ENCODE data around the gene CASP14.

The CASP14 gene

DNA sequence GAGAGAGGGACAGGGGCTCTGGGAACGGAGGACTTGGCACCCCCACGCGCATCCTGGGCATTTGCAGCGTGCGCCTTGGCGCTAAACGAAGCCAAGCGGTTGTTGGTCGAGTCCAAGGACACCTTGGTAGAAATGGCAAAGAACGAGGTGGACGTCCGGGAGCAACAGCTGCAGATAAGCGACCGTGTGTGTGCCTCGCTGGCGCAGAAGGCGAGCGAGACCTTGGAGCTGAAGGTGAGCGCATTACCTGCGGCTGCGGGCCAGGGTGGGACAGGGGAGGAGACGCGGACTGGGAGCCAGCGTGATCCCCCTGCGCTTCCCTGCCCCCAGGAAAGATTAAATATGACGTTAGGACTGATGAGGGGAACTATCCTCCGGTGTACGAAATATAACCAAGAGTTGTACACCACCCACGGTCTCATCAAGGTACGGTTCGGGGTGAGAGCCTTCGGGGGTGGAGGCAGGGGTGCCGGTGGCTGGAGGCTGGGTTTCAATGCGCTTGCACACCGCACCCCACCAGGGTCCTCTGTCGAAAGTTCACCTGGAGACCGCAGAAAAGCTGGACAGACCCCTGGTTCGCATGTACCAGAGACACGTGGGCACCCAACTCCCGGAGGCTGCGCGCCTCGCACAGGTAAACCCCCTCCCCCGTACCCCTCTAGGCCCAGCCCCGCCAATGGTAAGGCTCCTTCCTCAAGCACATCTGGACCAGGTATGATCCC lies 27.8 kb upstream of the CASP14 start:
- TF ChIP-seq LEF1 (IDR thresholded peaks at IDR 0.05; ENCODE audit: borderline replicate concordance) (no peak), BHLHE40 (IDR thresholded peaks at IDR 0.05; ENCODE audit: borderline replicate concordance) (no peak), CTBP1 (IDR thresholded peaks at IDR 0.05; ENCODE audit: borderline replicate concordance) (no peak), FOXK2 (IDR thresholded peaks at IDR 0.05) (no peak), SP1 (IDR thresholded peaks at IDR 0.05) (no peak), ELF4 (IDR thresholded peaks at IDR 0.05) (no peak)
- TF ChIP-seq, protein P1, sequence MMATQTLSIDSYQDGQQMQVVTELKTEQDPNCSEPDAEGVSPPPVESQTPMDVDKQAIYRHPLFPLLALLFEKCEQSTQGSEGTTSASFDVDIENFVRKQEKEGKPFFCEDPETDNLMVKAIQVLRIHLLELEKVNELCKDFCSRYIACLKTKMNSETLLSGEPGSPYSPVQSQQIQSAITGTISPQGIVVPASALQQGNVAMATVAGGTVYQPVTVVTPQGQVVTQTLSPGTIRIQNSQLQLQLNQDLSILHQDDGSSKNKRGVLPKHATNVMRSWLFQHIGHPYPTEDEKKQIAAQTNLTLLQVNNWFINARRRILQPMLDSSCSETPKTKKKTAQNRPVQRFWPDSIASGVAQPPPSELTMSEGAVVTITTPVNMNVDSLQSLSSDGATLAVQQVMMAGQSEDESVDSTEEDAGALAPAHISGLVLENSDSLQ (IDR thresholded peaks at IDR 0.05), result no peak
- CTCF ChIA-PET, result no interaction called here
- DNase-seq (ENCODE audit: extremely low spot score), result no peak
- POLR2A ChIA-PET, result no interaction called here

DNA sequence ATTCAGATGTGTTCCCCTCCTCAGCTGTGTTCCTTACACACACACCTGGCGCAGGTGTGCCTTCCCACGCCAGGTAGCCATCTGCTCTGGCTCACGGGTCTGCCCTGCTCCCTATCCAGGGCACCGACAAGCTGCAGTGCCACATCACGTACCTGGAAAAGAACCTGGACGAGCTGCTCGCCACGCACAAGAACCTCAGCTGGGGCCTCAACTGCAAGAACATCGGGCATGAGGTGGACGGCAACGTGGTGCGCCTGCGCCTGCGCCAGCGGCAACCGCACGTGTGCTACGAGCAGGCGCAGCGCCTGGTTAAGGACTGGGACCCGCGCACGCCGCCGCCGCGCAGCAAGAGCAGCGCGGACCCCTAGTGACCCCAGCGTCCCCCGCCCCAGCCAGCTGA lies 26.5 kb upstream of the CASP14 start:
- no peak for TF ChIP-seq LEF1 (IDR thresholded peaks at IDR 0.05; ENCODE audit: borderline replicate concordance)
- no peak for TF ChIP-seq ARNT (IDR thresholded peaks at IDR 0.05)
- TF ChIP-seq TARDBP (IDR thresholded peaks at IDR 0.05), result no peak
- TF ChIP-seq HDGF (IDR thresholded peaks at IDR 0.05; ENCODE audit: borderline replicate concordance), result no peak
- TF ChIP-seq SUZ12 (IDR thresholded peaks at IDR 0.05), result no peak
- no peak for TF ChIP-seq BHLHE40 (IDR thresholded peaks at IDR 0.05; ENCODE audit: borderline replicate concordance)
- no peak for TF ChIP-seq FOXA1 (IDR thresholded peaks at IDR 0.05)
- no peak for TF ChIP-seq FOXK2 (IDR thresholded peaks at IDR 0.05)
- TF ChIP-seq ELF4 (IDR thresholded peaks at IDR 0.05), result no peak
- CTCF ChIA-PET, result no interaction called here
- DNase-seq (ENCODE audit: extremely low spot score), result no peak
- POLR2A ChIA-PET, result no interaction called here

DNA sequence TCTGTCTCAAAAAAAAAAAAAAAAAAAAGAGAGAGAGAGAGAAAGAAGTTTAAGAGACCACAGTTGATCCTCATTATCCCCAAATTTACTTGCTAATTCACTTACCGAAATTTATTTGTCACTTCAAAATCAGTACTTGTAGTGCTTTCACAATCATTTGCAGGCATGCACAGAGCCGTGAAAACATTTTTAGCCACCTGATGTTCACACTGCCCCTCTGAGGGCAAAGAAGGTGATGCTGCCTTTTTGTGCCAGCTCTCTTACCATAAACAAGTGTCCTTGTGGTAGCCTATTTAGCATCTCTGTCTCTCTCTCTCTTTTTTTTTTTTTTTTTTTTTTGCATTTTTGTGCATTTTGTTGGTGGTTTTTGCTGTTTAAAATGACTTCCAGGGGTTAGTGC lies 24.1 kb upstream of the CASP14 start:
- TF ChIP-seq HDGF (IDR thresholded peaks at IDR 0.05; ENCODE audit: borderline replicate concordance) (no peak), SUZ12 (IDR thresholded peaks at IDR 0.05) (no peak), FOXK2 (IDR thresholded peaks at IDR 0.05) (no peak)
- TF ChIP-seq, protein P1 (IDR thresholded peaks at IDR 0.05), result no peak
- CTCF ChIA-PET, result interaction anchor here (0.6 to 0.7 kb wide), 3 partner anchors 12 to 763 kb away, joined by 3 to 5 read pairs (median 5); no protein-coding TSS in a partner anchor
- peak; percentile 23 for DNase-seq (ENCODE audit: extremely low spot score)
- POLR2A ChIA-PET, result no interaction called here

DNA sequence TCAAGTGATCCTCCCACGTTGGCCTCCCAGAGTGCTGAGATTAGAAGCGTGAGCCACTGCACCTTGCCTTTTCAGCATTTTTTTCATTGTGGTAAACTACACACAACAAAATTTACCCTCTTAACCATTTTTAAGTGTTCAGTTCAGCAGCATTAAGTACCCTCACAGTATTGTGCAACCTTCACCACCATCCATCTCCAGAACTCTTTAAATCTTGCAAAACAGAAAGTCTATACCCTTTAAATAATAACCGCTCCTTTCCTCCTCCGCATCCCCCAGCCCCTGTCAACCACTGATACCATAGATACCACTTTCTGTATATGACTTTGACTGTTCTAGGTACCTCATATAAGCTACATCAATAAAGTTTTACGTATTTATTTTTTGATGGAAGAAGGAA lies 20.8 kb upstream of the CASP14 start:
- CTCF ChIA-PET, result no interaction called here
- TF ChIP-seq BHLHE40 (IDR thresholded peaks at IDR 0.05; ENCODE audit: borderline replicate concordance) (no peak), SP1 (IDR thresholded peaks at IDR 0.05) (no peak), ZNF384 (IDR thresholded peaks at IDR 0.05) (no peak), SUZ12 (IDR thresholded peaks at IDR 0.05) (no peak), FOXK2 (IDR thresholded peaks at IDR 0.05) (no peak)
- DNase-seq (ENCODE audit: extremely low spot score), result no peak
- POLR2A ChIA-PET, result no interaction called here

DNA sequence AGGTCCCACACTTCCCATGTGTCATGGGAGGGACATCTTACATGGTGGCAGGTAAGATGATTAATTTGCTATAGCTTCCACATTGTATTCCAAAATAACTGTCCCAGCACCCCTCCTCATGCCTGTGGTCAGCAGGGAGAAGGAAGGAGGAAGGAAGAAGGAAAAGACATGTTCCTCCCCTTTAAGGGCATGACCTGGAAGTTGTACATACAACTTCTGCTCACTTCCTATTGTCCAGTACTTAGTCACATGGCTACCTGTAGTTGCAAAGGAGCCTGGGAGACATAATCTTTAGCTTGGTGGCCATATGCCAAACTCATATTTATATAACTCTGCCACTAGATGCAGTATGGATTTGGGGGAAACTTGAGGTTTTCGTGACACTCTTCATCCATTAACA lies 17.6 kb upstream of the CASP14 start:
- no peak for DNase-seq (ENCODE audit: extremely low spot score)
- CTCF ChIA-PET, result no interaction called here
- POLR2A ChIA-PET, result no interaction called here
- TF ChIP-seq ELF4 (IDR thresholded peaks at IDR 0.05), result no peak
- no peak for TF ChIP-seq HDGF (IDR thresholded peaks at IDR 0.05; ENCODE audit: borderline replicate concordance)
- TF ChIP-seq BHLHE40 (IDR thresholded peaks at IDR 0.05; ENCODE audit: borderline replicate concordance), result no peak
- TF ChIP-seq SUZ12 (IDR thresholded peaks at IDR 0.05), result no peak
- TF ChIP-seq LEF1 (IDR thresholded peaks at IDR 0.05; ENCODE audit: borderline replicate concordance), result no peak
- no peak for TF ChIP-seq SP1 (IDR thresholded peaks at IDR 0.05)
- TF ChIP-seq FOXM1 (IDR thresholded peaks at IDR 0.05; ENCODE audit: borderline replicate concordance), result no peak
- TF ChIP-seq FOXA1 (IDR thresholded peaks at IDR 0.05), result no peak
- TF ChIP-seq, protein P1 (IDR thresholded peaks at IDR 0.05), result no peak
- TF ChIP-seq NFRKB (IDR thresholded peaks at IDR 0.05), result no peak

DNA sequence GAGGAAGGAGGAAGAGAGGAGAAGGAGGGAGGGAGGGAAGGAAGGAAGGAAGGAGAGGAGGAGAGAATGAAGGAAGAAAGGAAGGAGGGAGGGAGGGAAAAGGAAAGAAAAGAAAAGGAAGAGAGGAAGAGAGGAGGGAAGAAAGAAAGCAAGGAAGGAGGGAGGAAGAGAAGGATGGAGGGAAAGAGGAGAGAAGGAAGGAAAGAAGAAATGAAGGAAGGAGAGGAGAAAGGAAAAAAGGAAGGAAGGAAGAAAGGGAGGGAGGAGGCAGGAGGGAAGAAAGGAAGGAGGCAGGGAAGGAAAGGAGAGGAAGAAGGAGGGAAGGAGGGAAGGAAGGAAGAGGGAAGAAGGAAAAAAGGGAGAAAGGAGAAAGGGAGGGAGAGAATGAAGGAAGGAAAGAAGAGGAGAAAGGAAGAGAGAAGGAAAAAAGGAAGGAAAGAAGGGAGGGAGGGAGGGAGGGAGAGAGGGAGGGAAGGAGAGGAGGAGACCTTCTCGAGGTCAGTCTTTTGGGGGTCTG lies 13.4 kb upstream of the CASP14 start:
- DNase-seq (ENCODE audit: extremely low spot score), result no peak
- ChIA-PET CTCF (no interaction called here), POLR2A (no interaction called here)
- no peak for TF ChIP-seq ARNT (IDR thresholded peaks at IDR 0.05)
- TF ChIP-seq HDGF (IDR thresholded peaks at IDR 0.05; ENCODE audit: borderline replicate concordance), result no peak
- TF ChIP-seq, protein P1 (IDR thresholded peaks at IDR 0.05), result no peak
- TF ChIP-seq FOXK2 (IDR thresholded peaks at IDR 0.05), result no peak
- TF ChIP-seq SP1 (IDR thresholded peaks at IDR 0.05), result no peak
- TF ChIP-seq NFRKB (IDR thresholded peaks at IDR 0.05), result no peak
- TF ChIP-seq FOXA1 (IDR thresholded peaks at IDR 0.05), result no peak
- no peak for TF ChIP-seq BHLHE40 (IDR thresholded peaks at IDR 0.05; ENCODE audit: borderline replicate concordance)
- TF ChIP-seq FOXM1 (IDR thresholded peaks at IDR 0.05; ENCODE audit: borderline replicate concordance), result no peak
- TF ChIP-seq SUZ12 (IDR thresholded peaks at IDR 0.05), result no peak
- TF ChIP-seq ELF4 (IDR thresholded peaks at IDR 0.05), result no peak
- no peak for TF ChIP-seq ZNF384 (IDR thresholded peaks at IDR 0.05)
- TF ChIP-seq L3MBTL2 (conservative IDR thresholded peaks at IDR 0.05), result no peak
- TF ChIP-seq TARDBP (IDR thresholded peaks at IDR 0.05), result no peak
- TF ChIP-seq LEF1 (IDR thresholded peaks at IDR 0.05; ENCODE audit: borderline replicate concordance), result no peak
- TF ChIP-seq CTBP1 (IDR thresholded peaks at IDR 0.05; ENCODE audit: borderline replicate concordance), result no peak
